ENCODE results near the gene STARD6.
"Not testable (repeated sequence)": the region's sequence is repeated elsewhere in the genome, so short reads cannot be mapped to it uniquely, and the experiment has no call there.

Gene STARD6, protein sequence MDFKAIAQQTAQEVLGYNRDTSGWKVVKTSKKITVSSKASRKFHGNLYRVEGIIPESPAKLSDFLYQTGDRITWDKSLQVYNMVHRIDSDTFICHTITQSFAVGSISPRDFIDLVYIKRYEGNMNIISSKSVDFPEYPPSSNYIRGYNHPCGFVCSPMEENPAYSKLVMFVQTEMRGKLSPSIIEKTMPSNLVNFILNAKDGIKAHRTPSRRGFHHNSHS

DNA sequence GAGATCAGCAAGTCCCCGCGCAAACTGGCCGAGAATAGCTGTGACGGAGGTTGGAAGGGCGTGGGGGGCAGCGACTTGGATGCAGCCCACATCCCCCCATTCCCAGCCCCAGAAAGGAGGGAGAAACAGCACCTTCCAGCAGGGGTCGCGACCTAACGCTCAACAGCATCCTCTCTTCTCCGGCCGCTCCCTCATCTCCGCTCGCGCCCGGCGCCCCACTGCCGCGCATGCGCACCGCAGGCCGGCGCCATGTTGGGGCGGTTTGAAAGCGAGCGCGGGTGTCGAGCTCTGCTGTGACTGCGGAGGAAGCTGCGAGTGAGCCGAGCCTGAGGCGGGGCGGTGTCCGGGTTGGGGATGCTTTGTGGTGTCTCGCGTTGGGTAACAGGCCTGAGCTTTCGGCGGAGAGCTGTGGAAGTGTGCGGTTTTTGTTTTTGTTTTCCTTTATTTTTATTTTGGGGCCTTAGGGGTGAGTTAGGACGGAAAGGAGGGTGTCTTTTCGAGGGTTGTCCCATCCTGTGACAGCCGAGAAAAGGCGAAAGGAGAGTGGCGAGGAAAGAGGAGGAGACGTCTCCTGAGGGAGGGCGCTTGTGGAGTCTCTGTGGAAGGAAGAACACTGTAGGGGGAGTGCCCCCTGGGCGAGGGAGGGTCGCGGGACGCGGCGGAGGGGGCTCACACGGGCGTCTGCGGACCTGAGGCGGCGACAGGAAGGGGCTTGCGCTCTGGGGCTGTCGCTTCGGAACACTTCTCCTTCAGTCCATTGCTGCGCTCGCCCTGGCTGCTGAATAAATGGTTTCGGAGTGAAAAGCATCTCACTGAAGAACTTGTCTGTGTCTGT lies at the start of gene STARD6, which contains the start of gene C18orf54:
TSS of gene STARD6 (minus strand) at position 199 of the 835 bp plus-strand sequence. CDS start 3,285 bp downstream, outside the sequence.
TSS of gene C18orf54 (plus strand) at position 247 of the 835 bp plus-strand sequence. CDS start 2,667 bp downstream, outside the sequence.
- DNase-seq = peak; percentile 71

GRCh38 chr18:54405290-54405689 lies 47.6 kb upstream of the STARD6 start:
- no peak for DNase-seq

DNA sequence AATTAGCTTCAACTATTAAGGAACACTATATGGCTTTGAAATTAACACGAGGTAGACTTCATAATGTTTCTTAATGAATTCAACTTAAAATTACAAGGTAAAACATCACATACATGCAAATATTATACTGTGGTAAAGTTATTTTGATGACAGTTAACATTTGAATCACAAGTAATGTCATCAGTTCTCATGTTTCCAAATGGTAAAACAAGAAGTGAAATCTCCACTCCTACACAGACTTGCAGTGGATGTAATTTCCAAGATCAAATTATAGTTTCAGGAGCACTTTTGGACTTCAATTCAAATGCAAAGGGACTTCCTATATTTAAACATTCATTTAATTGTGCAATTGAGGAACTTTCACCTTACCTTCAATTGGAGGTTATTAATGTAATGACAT lies 39.1 kb upstream of the STARD6 start:
- DNase-seq = no peak

DNA sequence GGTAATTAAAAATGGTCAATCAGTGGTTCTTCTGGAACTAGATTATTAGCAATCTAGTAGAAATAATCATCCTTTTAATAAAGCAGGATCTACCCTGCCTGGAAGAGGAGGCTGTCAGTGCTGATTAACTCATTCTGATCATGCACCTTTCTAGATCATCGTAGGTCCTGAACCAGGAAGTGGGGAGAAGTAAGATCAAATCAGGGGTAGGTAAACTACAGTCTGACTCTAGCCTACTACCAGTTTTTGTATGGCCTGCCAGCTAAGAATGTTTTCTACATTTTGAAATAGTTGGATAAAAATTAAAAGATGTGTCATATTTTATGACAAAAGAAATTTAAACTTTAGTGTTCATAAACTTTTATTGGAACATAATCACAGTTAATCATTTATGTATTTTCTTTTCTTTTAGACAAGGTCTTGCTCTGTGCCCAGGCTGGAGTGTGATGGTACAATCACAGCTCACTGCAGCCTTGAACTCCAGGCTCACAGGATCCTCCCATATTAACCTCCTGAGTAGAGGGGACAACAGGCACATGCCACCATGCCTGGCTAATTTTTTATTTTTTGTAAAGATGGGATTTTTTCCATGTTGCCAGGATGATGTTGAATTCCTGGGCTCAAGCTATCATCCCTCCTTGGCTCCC lies 36.1 kb upstream of the STARD6 start:
- no peak for DNase-seq

DNA sequence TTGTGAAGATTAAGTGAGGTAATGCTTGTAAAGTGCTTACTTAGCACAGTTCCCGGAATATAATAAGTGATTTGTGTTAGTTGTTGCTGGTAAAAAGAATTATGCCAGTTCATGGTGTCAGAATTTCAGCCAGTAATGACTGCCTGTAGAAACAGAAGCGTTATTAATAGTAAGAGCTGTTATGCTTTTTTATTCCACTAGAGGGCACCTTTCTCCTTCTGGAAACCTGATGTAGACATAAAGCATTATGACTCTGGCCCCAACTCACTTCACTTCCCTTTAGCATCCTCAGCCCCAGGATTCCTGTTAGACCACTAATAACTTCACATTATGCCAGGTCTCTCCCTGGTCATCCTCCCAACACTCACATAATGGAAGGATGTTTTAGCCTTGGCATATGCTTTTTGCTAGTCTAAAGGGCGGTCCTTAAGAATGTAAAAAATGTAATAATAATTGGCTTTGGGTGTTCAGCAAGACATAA lies 34.9 kb upstream of the STARD6 start:
- DNase-seq = no peak

DNA sequence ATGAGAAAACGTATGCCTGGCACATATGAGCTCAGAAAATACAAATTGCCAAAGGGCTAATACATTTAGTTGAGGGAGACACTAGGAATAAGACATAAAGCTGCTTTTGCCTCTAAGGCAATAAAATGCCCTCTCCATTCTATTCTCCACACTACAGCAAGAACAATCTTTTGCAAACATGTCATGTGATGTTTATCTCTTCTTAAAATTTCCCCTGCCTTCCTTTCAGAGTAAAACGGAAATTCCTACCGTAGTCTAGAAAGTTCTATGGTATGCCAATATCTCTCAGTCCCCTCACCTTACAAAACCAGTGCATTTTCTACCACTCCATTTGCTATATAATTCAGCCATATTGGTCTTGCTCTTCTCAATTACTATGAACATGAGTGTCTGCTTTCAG lies 33.2 kb upstream of the STARD6 start:
- no peak for DNase-seq

GRCh38 chr18:54389143-54389505 lies 31.5 kb upstream of the STARD6 start:
- DNase-seq = no peak

DNA sequence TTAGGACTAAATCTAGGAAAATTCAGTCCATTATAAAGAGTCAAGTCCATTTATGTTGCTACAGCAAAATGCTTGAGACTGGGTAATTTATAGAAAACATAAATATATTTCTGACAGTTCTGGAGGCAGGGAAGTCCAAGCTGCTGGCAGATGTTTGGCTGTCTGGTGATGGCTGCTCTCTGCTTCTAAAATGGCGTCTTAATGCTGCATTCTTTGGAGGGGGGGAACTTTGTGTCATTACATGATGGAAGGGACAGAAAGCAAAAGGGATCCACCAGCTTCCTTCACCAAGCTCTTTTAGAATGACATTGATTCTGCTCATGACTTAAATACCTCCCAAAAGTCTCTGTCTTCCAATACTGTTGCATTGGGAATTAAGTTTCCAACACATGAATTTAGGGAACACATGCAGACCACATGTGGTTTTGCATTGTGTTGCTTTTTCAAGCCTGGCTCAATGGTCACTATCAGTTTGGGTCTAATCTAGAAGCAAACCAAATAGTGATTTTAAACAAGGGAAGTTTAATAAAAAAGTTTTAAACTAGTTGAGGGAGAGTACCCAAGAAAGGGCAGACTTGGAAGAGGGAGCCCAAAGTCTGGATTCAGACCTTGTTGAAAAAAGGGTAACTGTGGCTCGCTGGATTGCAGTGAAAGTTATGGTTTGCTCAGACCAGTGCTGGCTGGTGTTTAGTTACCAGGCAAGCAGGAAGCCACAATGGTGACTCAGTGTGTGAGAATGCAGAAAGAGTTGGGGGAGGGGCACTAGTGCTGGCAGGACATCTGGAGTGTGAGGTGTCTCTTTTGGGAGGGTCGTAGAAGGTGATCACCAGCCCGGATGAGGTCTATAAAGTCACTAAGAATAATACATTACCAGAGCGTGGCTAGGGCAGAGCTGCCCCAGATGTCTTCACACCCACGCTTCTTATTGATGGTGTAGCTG lies 30.8 kb upstream of the STARD6 start:
- DNase-seq = peak; percentile 69

DNA sequence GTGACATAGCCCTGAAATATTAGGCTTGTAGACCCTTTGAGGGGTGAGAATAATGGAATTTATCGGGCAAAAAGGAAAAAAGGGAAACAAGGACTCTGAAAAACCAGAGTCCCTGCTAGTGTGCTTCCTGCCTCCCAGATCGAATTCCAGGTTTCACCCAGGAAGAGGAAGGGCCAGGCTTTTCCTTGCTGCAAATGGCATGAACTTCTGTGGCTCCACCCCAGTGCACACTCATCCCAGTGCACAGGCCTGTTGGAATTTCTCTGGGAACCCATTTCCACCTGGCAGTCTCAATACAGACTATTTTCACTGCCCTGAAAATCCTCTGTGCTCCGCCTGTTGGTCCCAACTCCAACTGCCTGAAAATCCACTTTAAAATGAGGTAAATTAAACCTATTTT lies 30.0 kb upstream of the STARD6 start:
- no peak for DNase-seq

DNA sequence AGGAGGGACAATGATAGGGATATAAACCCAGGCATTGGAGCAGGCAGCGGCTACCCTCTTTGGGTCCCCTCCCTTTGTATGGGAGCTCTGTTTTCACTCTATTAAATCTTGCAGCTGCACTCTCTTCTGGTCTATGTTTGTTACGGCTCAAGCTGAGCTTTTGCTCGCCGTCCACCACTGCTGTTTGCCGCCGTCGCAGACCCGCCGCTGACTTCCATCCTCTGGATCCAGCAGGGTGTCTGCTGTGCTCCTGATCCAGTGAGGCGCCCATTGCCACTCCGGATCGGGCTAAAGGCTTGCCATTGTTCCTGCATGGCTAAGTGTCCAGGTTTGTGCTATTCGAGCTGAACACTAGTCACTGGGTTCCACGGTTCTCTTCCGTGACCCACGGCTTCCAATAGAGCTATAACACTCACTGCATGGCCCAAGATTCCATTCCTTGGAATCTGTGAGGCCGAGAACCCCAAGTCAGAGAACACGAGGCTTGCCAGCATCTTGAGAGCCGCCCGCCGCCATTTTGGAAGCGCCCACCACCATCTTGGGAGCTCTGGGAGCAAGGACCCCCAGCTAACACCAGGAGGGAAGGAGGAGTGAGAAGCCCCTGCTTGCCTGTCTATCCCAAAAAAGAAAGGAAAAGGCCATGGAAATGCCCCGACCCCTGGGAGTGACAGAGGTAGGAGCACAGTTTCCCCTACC lies 29.3 kb upstream of the STARD6 start:
- not testable (repeated sequence) for DNase-seq

- no peak for DNase-seq
Measured at GRCh38 chr18:54386043-54386442, 28.4 kb upstream of the STARD6 start.

DNA sequence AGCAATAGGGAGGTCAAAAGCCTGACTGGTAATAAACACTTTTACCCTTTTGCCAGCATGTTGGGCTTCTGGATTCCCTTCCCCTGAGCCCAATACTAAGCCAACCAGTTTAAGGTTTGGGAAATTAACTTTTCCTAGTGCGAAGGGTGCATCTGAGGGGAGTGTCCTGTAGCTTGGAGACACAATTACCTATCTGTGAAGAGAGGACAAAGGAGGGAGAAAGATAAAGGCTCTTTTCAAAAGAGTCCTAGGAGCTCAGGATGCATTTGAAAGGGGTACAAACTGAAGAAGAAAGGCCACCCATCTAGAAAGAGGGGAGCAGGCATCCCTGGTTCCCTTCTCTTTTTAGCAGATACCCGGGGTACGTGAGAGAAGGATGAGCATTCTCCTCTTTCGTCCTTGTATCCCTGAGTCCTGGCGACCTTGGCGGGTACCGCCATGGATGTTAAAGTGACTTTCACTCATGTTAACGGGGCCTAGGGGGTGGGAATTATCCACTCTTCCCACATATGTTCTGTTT lies 25.1 kb upstream of the STARD6 start:
- no peak for DNase-seq

GRCh38 chr18:54382076-54382475 lies 24.4 kb upstream of the STARD6 start:
- no peak for DNase-seq

GRCh38 chr18:54381640-54382039 lies 24.0 kb upstream of the STARD6 start:
- no peak for DNase-seq

DNA sequence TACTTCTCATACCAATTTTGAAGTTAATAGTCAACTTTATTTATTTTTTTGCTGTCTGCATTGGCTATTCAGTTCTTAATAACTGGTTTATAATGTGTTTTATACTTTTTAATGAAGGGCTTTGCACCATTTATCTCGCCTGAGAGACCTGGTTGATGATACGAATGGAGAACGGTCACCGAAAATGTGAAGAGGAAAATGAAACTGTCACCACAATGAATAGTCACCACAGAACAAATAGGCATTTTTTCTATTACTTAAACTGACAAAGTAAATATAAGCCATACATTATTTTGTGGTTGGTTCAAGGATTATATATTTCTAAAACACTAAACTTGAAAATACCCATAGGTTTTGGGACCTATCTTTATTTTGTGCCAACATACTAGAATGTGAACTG lies 20.4 kb upstream of the STARD6 start:
- DNase-seq = no peak

DNA sequence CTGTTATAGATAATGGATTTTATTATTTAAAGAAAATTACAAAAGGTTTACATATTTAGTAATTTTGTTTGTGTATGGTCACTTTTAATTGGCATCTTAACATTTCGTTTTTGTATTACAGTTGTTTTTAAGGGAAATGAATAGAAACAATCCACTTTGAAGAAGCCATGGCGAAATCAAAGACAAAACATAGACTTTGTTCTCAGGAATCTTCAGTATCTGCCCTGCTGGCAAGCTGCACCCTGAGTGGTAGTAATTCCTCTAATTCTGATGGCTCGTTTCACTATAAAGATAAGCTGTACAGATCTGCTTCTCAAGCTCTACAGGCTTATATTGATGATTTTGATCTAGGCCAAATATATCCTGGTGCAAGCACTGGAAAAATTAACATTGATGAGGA lies 2.7 kb upstream of the STARD6 start:
- no peak for DNase-seq

- DNase-seq = no peak
Measured at GRCh38 chr18:54359233-54359632, 1.6 kb upstream of the STARD6 start.

DNA sequence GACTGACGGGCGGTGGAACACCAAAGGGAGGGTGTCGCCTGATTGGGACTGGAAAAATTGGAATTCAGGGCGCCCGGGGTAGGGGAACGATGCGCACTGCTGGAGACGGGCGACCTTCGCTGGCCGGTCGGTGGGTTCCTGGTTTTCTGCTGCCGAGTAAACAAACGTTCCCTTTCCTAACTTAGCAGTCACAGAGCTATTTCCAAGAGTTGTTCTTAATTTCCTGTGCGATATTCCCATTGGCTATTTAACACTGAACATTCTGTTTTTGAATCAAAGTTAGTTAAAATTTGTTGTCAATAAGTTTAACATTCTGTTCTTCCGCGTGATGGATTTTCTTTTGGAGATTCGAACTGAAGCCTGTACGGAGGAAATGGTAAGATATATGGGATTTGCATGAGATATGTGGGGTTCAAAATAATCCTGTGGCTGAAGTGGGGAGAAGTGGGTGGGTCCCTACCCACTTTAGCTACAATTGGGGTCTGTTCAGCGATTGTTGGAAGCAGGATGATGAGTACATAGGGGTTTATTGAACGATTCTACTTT lies 910 bp upstream of the STARD6 start:
- DNase-seq = no peak

DNA sequence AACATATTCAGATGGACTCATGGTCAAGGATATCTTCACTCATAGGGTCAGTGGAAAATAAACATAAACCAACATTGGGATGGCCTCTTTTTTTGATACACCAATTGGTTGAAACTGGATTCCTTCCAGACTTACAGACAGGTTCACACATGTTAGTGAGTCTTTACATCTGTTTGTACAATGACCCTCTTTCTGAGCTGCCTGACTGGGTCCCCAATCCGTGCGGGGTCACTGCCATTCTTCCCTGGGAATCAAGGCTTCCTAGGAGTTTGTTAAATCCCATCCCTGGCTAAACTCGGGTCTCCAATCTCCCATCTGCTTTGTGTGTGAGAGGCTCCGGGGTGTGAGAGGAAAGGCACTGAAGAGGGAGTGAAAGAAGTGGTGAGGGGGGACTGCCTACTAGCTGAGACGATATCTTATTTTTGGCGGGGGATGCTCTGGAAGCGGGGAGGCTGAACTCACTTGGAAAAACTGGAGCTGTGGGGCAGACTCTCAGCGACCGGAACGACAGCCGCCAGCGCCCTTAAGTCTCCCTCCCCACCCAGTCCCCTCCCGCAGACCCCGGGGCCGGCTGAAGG lies 487 bp downstream of the STARD6 start:
- DNase-seq = no peak

- DNase-seq = no peak
Measured at GRCh38 chr18:54351186-54351585, 6.5 kb downstream of the STARD6 start.

- no peak for DNase-seq
Measured at GRCh38 chr18:54338230-54338629, 19.4 kb downstream of the STARD6 start.

Measured in NCI-H226 (cell line).